Neural cell (in vitro differentiated cells): ENCODE results near the gene TMEM39A. TPM values are rescaled to one million over a fixed set of nuclear protein-coding genes. Genes with fewer than 3 reads are reported as not detected.

ENCODE experiments used
- H2AFZ ChIP-seq: fragments of 200-600, 300-800 bp; sonication (generic), shearing (Covaris generic); 2 replicates; pipeline ENCODE4 v1.6.0; 2014; ENCODE audit warnings: low read depth, mild to moderate bottlenecking, antibody characterized with exemption, low read length, moderate library complexity
- H3F3A ChIP-seq: fragments of 200-600 bp; shearing (Covaris generic); 2 replicates; pipeline ENCODE4 v1.6.1; 2016; ENCODE audit warnings: mild to moderate bottlenecking, moderate library complexity, mixed read lengths, antibody characterized with exemption, low read length; ENCODE audit not compliant: insufficient read depth, poor library complexity, severe bottlenecking
- H3K27ac ChIP-seq: fragments of 200-600, 300-800 bp; sonication (generic), shearing (Covaris generic); 2 replicates; pipeline ENCODE4 v1.5.1; 2014; ENCODE audit warnings: mild to moderate bottlenecking, low read length, moderate library complexity
- H3K27me3 ChIP-seq: fragments of 300-800, 200-600 bp; sonication (generic), shearing (Covaris generic); 2 replicates; pipeline ENCODE4 v1.6.0; 2014; ENCODE audit warnings: mild to moderate bottlenecking, low read depth, low read length, moderate library complexity; ENCODE audit not compliant: insufficient read depth
- H3K36me3 ChIP-seq: fragments of 300-800, 200-600 bp; sonication (generic), shearing (Covaris generic); 2 replicates; pipeline ENCODE4 v1.5.1; 2014; ENCODE audit warnings: mild to moderate bottlenecking, antibody characterized with exemption, low read length, moderate library complexity; ENCODE audit not compliant: insufficient read depth
- H3K4me2 ChIP-seq: fragments of 300-800, 200-600 bp; sonication (generic), shearing (Covaris generic); 2 replicates; pipeline ENCODE4 v1.6.0; 2014; ENCODE audit warnings: mild to moderate bottlenecking, low read length
- H3K4me3 ChIP-seq: fragments of 300-800, 200-600 bp; sonication (generic), shearing (Covaris generic); 2 replicates; pipeline ENCODE4 v1.5.1; 2014; ENCODE audit warnings: mild to moderate bottlenecking, low read length, moderate library complexity
- H3K79me2 ChIP-seq: fragments of 200-600 bp; shearing (Covaris generic); replicated peaks from 2 replicates; pipeline ENCODE4 v1.6.0; 2014; ENCODE audit warnings: mild to moderate bottlenecking, low read length, moderate library complexity; ENCODE audit not compliant: insufficient read depth
- H3K9ac ChIP-seq: fragments of 300-800, 200-600 bp; sonication (generic), shearing (Covaris generic); 2 replicates; pipeline ENCODE4 v1.6.1; 2016; ENCODE audit warnings: mild to moderate bottlenecking, low read length, mixed read lengths
- H3K9me2 ChIP-seq: fragments of 200-600 bp; shearing (Covaris generic); 2 replicates; pipeline ENCODE4 v1.6.1; 2016; ENCODE audit warnings: mild to moderate bottlenecking, low read length, mixed read lengths; ENCODE audit not compliant: insufficient read depth
- H3K9me3 ChIP-seq: fragments of 200-600, 300-800 bp; sonication (generic), shearing (Covaris generic); 2 replicates; pipeline ENCODE4 v1.6.1; 2016; ENCODE audit warnings: mild to moderate bottlenecking, mixed run types, low read length, moderate library complexity, mixed read lengths
- H4K20me1 ChIP-seq: fragments of 200-600 bp; shearing (Covaris generic); 2 replicates; pipeline ENCODE4 v1.6.1; 2016; ENCODE audit warnings: mild to moderate bottlenecking, mixed run types; ENCODE audit not compliant: insufficient read depth
- EP300 ChIP-seq: fragments of 450-650 bp; conservative IDR thresholded peaks from 2 replicates; pipeline ENCODE4 v1.6.1; 2014; ENCODE audit warnings: antibody characterized with exemption, mild to moderate bottlenecking, moderate library complexity; ENCODE audit not compliant: poor library complexity, severe bottlenecking
- EZH2 ChIP-seq: fragments of 200-600, 300-800 bp; shearing (Covaris generic), sonication (generic); IDR thresholded peaks from 2 replicates; pipeline ENCODE4 v1.6.1; 2014; ENCODE audit warnings: antibody characterized with exemption, low read length, borderline replicate concordance, mild to moderate bottlenecking; ENCODE audit not compliant: insufficient read depth, poor library complexity, severe bottlenecking
- MXI1 ChIP-seq: fragments of 450-650 bp; conservative IDR thresholded peaks from 2 replicates; pipeline ENCODE4 v1.6.1; 2014; ENCODE audit warnings: antibody characterized with exemption, mild to moderate bottlenecking; ENCODE audit not compliant: poor library complexity, severe bottlenecking
- POLR2AphosphoS5 ChIP-seq: IDR thresholded peaks from 2 replicates; pipeline ENCODE4 v1.6.1; 2012
- RAD21 ChIP-seq: fragments of 450-650 bp; conservative IDR thresholded peaks from 2 replicates; pipeline ENCODE4 v1.6.1; 2014; ENCODE audit warnings: antibody characterized with exemption, mild to moderate bottlenecking, moderate library complexity
- REST ChIP-seq: IDR thresholded peaks from 2 replicates; pipeline ENCODE4 v1.6.1; 2012; ENCODE audit warnings: borderline replicate concordance
- SMC3 ChIP-seq: fragments of 450-650 bp; conservative IDR thresholded peaks from 2 replicates; pipeline ENCODE4 v1.6.1; 2014; ENCODE audit warnings: antibody characterized with exemption, mild to moderate bottlenecking, moderate library complexity; ENCODE audit not compliant: poor library complexity
- TAF1 ChIP-seq: IDR thresholded peaks from 2 replicates; pipeline ENCODE4 v1.6.1; 2012; ENCODE audit warnings: low read depth
- polyA plus RNA-seq: library from polyadenylated mRNA; depleted of rRNA; stranded (reverse); fragments of >200 nt; gene quantifications from 2 replicates; pipeline ENCODE4 v1.2.3, GENCODE V29; 2014
- TF ChIP-seq, protein P1 (sequence below): fragments of 450-650 bp; IDR thresholded peaks from 2 replicates; pipeline ENCODE4 v1.5.1; 2014; ENCODE audit warnings: antibody characterized with exemption, mild to moderate bottlenecking, moderate library complexity; ENCODE audit not compliant: poor library complexity, severe bottlenecking

Gene TMEM39A
- polyA plus RNA-seq, 1 donor from 2014 or later, result 21.1 TPM

- no peaks in the 10 kb centered on the region for H3F3A ChIP-seq
- H3K27ac ChIP-seq, result no peak overlapping the region
- no peak overlapping the region for H3K4me2 ChIP-seq
- no peak for TF ChIP-seq POLR2AphosphoS5
- no peak for TF ChIP-seq SMC3
- TF ChIP-seq EP300, result no peak
- no peak for TF ChIP-seq REST
- TF ChIP-seq TAF1, result no peak
- no peak for TF ChIP-seq RAD21
- TF ChIP-seq EZH2, result no peak
- TF ChIP-seq, protein P1, sequence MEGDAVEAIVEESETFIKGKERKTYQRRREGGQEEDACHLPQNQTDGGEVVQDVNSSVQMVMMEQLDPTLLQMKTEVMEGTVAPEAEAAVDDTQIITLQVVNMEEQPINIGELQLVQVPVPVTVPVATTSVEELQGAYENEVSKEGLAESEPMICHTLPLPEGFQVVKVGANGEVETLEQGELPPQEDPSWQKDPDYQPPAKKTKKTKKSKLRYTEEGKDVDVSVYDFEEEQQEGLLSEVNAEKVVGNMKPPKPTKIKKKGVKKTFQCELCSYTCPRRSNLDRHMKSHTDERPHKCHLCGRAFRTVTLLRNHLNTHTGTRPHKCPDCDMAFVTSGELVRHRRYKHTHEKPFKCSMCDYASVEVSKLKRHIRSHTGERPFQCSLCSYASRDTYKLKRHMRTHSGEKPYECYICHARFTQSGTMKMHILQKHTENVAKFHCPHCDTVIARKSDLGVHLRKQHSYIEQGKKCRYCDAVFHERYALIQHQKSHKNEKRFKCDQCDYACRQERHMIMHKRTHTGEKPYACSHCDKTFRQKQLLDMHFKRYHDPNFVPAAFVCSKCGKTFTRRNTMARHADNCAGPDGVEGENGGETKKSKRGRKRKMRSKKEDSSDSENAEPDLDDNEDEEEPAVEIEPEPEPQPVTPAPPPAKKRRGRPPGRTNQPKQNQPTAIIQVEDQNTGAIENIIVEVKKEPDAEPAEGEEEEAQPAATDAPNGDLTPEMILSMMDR, result no peak
- TF ChIP-seq MXI1, result no peak
- H3K36me3 ChIP-seq, result peaks cover 8% of the 10 kb centered on the region
- no peaks in the 10 kb centered on the region for H3K27me3 ChIP-seq
- no peaks in the 10 kb centered on the region for H4K20me1 ChIP-seq
- no peak overlapping the region for H2AFZ ChIP-seq
- no peak overlapping the region for H3K4me3 ChIP-seq
- H3K9me2 ChIP-seq, result no peaks in the 10 kb centered on the region
- no peak overlapping the region for H3K9ac ChIP-seq
- H3K9me3 ChIP-seq, result no peaks in the 10 kb centered on the region
- no peaks in the 10 kb centered on the region for H3K79me2 ChIP-seq
Observed at GRCh38 chr3:119436977-119437376, 26.4 kb downstream of the TMEM39A start.

DNA sequence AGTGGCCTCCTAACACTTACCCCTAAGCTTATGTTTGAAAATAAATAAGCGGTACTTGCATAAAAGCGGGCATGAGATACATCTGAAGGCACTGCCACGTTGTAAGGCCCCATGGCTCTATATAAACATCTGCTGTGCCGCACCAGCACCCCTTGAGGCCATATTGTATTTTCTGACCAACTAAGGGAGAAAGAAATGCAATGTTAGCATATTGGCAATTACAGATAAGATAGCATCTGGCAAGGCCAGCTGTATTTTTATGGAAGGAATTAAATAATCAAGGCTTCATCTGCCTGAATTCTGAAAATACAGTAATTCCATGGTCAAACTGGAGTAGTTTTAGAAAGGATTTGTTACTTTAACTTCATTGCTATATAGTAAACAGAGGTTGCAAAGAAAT lies 28.7 kb downstream of the TMEM39A start:
- peaks cover 24% of the 10 kb centered on the region for H3K36me3 ChIP-seq
- H3K27me3 ChIP-seq, result no peaks in the 10 kb centered on the region
- no peak overlapping the region for H3K4me3 ChIP-seq
- H4K20me1 ChIP-seq, result no peaks in the 10 kb centered on the region
- no peaks in the 10 kb centered on the region for H3F3A ChIP-seq
- H3K9me3 ChIP-seq, result no peaks in the 10 kb centered on the region
- no peak overlapping the region for H3K27ac ChIP-seq
- no peak overlapping the region for H3K9ac ChIP-seq
- H2AFZ ChIP-seq, result no peak overlapping the region
- TF ChIP-seq MXI1, result no peak
- TF ChIP-seq POLR2AphosphoS5, result no peak
- TF ChIP-seq, protein P1, result no peak
- TF ChIP-seq SMC3, result no peak
- no peak for TF ChIP-seq REST
- no peak for TF ChIP-seq EP300
- no peak for TF ChIP-seq TAF1
- no peak for TF ChIP-seq RAD21
- no peak for TF ChIP-seq EZH2
- H3K9me2 ChIP-seq, result no peaks in the 10 kb centered on the region
- H3K79me2 ChIP-seq, result no peaks in the 10 kb centered on the region
- no peak overlapping the region for H3K4me2 ChIP-seq
